ENCODE data around the gene GRM8. TPM values are rescaled to one million over a fixed set of nuclear protein-coding genes. Genes with fewer than 3 reads are reported as not detected.

GRM8 gene
- polyA plus RNA-seq, 1 donor from 2014 or later, result 1.5 TPM

- no peak overlapping the region for H3K9ac ChIP-seq (ENCODE audit: low read length)
Measured at GRCh38 chr7:126486806-126487205, 765.9 kb downstream of the GRM8 start.

GRCh38 chr7:126485791-126486190 lies 767.0 kb downstream of the GRM8 start:
- Histone ChIP-seq H3K4me3 (ENCODE audit: low read length) (no peak overlapping the region), H3K9me3 (ENCODE audit: low read length) (no peaks in the 10 kb centered on the region), H3K27me3 (ENCODE audit: insufficient read depth, low read depth, low read length) (no peaks in the 10 kb centered on the region), H3K9ac (ENCODE audit: low read length) (no peak overlapping the region), H4K20me1 (ENCODE audit: insufficient read depth) (no peaks in the 10 kb centered on the region), H3K4me2 (ENCODE audit: low read length) (no peak overlapping the region), H3F3A (ENCODE audit: insufficient read depth, low read length, poor library complexity, severe bottlenecking) (no peaks in the 10 kb centered on the region), H2AFZ (ENCODE audit: low read depth, low read length) (no peak overlapping the region), H3K27ac (ENCODE audit: low read length) (no peak overlapping the region), H3K36me3 (ENCODE audit: insufficient read depth, low read length) (no peaks in the 10 kb centered on the region), H3K9me2 (ENCODE audit: insufficient read depth, low read length) (no peaks in the 10 kb centered on the region), H3K79me2 (replicated peaks; ENCODE audit: insufficient read depth, low read length) (no peaks in the 10 kb centered on the region)
- TF ChIP-seq MXI1 (conservative IDR thresholded peaks at IDR 0.05; ENCODE audit: poor library complexity, severe bottlenecking) (no peak), TAF1 (IDR thresholded peaks at IDR 0.05; ENCODE audit: low read depth) (no peak), RAD21 (conservative IDR thresholded peaks at IDR 0.05) (no peak), EP300 (conservative IDR thresholded peaks at IDR 0.05; ENCODE audit: poor library complexity, severe bottlenecking) (no peak), EZH2 (IDR thresholded peaks at IDR 0.05; ENCODE audit: borderline replicate concordance, insufficient read depth, low read length, poor library complexity, severe bottlenecking) (no peak), REST (IDR thresholded peaks at IDR 0.05; ENCODE audit: borderline replicate concordance) (no peak), POLR2AphosphoS5 (IDR thresholded peaks at IDR 0.05) (no peak)

More at GRCh38 chr7:126486806-126487205, 765.9 kb downstream of the GRM8 start:
- TF ChIP-seq MXI1 (conservative IDR thresholded peaks at IDR 0.05; ENCODE audit: poor library complexity, severe bottlenecking), result no peak
- no peak for TF ChIP-seq RAD21 (conservative IDR thresholded peaks at IDR 0.05)
- TF ChIP-seq CTCF (IDR thresholded peaks at IDR 0.05; ENCODE audit: poor library complexity, severe bottlenecking), result no peak
- no peak for TF ChIP-seq POLR2AphosphoS5 (IDR thresholded peaks at IDR 0.05)
- no peak for TF ChIP-seq REST (IDR thresholded peaks at IDR 0.05; ENCODE audit: borderline replicate concordance)
- TF ChIP-seq EZH2 (IDR thresholded peaks at IDR 0.05; ENCODE audit: borderline replicate concordance, insufficient read depth, low read length, poor library complexity, severe bottlenecking), result no peak
- no peak for TF ChIP-seq EP300 (conservative IDR thresholded peaks at IDR 0.05; ENCODE audit: poor library complexity, severe bottlenecking)
- no peak for TF ChIP-seq TAF1 (IDR thresholded peaks at IDR 0.05; ENCODE audit: low read depth)
- no peak for TF ChIP-seq SMC3 (conservative IDR thresholded peaks at IDR 0.05; ENCODE audit: poor library complexity)
- Histone ChIP-seq H3K9me2 (ENCODE audit: insufficient read depth, low read length) (no peaks in the 10 kb centered on the region), H3K27me3 (ENCODE audit: insufficient read depth, low read depth, low read length) (no peaks in the 10 kb centered on the region), H3K4me3 (ENCODE audit: low read length) (no peak overlapping the region), H3K27ac (ENCODE audit: low read length) (no peak overlapping the region), H3K4me2 (ENCODE audit: low read length) (no peak overlapping the region), H3K79me2 (replicated peaks; ENCODE audit: insufficient read depth, low read length) (no peaks in the 10 kb centered on the region), H3K9me3 (ENCODE audit: low read length) (no peaks in the 10 kb centered on the region), H2AFZ (ENCODE audit: low read depth, low read length) (no peak overlapping the region), H3F3A (ENCODE audit: insufficient read depth, low read length, poor library complexity, severe bottlenecking) (no peaks in the 10 kb centered on the region), H4K20me1 (ENCODE audit: insufficient read depth) (no peaks in the 10 kb centered on the region), H3K36me3 (ENCODE audit: insufficient read depth, low read length) (no peaks in the 10 kb centered on the region)

Data from neural cell (in vitro differentiated cells).